GM18498 (cell line): Measurements from ENCODE around the gene E2F2.
"Not testable (repeated sequence)": the region's sequence is repeated elsewhere in the genome, so short reads cannot be mapped to it uniquely, and the experiment has no call there.

Source experiments
- ATAC-seq: cut with Tn5 transposase; IDR thresholded peaks from one replicate; pipeline ENCODE4 v1.9.1; 2021; ENCODE audit warnings: mild to moderate bottlenecking, moderate library complexity; ENCODE audit not compliant: unreplicated experiment

Gene E2F2

GRCh38 chr1:23525558-23526250 is 5.3 kb downstream of the E2F2 start:
- no peak for ATAC-seq

- no peak for ATAC-seq
These were observed 6.2 kb downstream of the E2F2 start for GRCh38 chr1:23524716-23525401.

DNA sequence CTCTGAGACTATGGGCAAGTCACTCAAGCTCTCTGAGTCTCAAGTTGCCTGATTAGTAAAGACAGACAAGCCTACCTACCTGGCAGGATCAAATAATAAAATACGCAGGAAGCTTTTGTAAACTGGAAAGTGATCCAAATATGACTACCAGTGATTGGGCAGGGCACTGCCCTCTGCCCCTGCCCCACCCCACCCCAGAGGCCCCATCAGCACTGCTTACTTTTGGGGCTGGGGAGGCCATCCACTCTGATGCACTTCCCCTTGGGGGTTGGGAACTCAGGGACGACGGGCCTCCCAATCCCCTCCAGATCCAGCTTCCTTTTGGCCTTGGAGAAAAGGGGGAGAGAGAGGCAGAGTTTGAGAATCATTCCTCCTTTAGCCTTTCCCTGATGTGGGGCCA is 6.9 kb downstream of the E2F2 start:
- no peak for ATAC-seq

GRCh38 chr1:23522244-23522982 is 8.6 kb downstream of the E2F2 start:
- ATAC-seq = no peak

GRCh38 chr1:23521588-23521987 is 9.4 kb downstream of the E2F2 start:
- no peak for ATAC-seq

- no peak for ATAC-seq
These were observed 13.5 kb downstream of the E2F2 start for GRCh38 chr1:23517581-23517980.

DNA sequence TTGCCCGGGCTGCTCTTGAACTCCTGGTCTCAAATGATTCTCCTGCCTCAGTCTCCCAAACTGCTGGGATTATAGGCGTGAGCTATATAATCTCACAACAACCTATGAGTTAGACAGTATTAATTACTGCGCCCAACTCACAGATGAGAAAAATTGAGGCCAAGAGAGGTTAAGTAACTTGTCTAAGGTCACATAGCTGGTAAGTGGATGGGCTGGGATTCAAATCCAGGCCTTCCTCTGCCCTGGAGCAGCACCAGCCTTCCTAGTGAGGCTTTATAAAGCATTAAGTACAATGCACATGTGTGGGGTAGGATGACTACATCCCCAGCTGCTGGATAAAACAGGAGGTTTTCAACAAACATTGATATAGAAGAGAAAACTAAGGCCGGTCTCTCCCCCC is 15.1 kb downstream of the E2F2 start:
- ATAC-seq = no peak

DNA sequence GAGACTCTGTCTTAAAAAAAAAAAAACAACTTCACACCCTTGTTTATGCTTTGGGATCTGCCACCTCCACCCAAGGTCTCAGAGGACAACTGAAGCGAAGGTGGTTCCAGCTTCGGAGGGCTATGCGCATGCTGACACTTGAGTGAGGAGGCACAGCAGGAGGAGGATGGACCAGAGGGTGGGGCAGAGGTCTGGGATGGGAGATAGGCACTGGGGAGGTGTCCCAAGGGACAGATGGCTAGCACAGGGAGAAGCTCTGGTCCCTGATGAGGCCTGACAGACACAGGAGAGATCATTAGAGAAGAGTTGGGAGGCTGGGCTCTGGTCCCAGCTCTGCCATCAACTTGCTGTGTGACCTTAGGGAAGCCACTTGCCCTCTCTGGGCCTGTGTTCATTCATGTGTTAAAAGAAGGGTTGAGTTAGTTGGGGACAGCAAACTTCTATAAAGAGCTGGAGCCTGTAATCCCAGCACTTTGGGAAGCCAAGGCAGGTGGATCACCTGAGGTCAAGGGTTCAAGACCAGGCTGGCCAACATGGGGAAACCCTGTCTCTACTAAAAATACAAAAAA is 16.8 kb downstream of the E2F2 start:
- no peak for ATAC-seq

DNA sequence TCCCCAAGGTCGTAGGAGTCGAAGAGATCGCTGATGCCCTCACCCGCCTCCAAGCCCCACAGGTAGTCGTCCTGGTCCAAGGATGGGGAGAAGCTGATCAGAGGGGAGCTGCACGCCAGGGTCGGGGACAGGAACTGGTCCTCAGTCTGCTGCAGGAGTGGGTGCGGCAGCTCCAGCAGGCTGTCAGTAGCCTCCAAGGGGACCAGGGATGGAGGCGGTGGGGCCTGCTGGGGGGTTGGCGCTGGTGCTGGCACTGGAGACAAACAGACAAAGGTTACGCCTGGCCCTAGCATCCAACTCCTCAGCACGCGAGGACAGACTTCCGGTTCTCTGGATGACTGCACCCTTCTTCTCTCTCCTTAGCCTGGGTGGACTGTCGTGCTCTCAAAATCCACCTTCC is 21.1 kb downstream of the E2F2 start:
- ATAC-seq = no peak

DNA sequence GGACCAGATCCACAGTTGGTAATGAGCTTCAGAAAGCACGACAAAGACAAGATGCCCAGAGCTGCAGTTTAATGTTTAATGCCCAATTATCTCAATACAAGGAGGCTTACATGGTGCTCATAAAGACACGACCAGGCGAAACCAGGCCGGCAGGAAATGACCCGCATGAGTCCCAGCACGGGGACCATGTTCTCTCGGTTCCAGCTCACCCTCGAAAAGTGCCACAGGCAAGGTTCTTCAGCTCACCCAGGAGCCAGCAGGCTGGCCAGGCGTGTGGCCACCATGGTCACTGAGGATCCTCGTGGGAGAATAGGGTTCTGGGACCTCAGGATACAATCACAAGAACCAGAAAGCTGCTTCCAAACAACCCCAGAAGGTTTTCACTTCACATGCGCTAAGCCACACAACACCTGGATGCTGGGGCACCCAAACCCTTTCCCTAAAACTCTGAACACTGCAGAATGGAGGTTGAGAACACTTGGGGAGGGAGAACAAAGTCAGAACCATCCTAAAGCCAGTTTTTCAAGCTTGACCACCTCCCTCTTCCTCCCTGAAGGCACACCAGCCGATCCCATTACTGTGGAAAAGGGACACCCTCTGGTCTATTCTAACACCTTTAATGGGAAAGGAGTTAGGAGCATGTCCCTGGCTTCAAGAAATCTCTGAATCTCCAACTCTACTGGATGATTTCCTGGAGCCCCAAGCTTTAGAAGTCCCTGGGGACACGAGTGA is 24.5 kb downstream of the E2F2 start:
- no peak for ATAC-seq

DNA sequence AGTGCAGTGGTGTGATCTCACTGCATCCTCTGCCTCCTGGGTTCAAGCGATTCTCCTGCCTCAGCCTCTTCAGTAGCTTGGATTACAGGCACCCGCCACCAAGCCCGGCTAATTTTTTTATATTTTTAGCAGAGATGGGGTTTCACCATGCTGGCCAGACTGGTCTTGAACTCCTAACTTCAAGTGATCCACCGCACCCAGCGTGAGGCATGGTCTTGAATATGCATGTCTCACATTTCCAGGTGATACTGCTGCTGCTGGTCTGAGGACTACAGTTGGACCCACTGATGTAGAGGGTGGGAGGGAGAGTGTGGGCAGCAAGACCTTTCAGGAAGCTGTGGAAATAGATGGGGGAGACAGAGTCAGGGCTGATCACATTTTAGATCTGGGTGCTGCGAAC is 25.2 kb downstream of the E2F2 start:
- ATAC-seq = no peak

- not testable (repeated sequence) for ATAC-seq
These were observed 26.9 kb downstream of the E2F2 start for GRCh38 chr1:23504156-23504555.

GRCh38 chr1:23502951-23503350 is 28.1 kb downstream of the E2F2 start:
- no peak for ATAC-seq

DNA sequence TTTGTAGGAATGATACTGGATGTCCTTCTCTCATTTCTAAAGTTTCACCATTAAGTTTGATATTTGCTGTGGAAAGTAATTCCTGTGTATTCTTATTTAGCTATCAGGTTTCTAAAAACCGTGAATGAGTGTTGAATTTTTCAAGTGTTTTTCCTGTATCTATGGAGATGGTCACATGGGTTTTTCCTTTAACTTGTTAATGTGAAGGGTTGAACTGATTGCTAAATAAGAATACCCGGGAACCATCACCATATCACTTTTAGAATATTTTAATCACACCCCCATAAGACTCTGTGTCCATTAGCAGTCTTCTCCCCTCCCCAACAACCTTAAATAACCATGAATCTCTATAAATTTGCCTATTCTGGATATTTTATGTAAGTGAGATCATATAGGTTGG is 30.6 kb downstream of the E2F2 start:
- no peak for ATAC-seq

GRCh38 chr1:23497777-23498439 is 33.1 kb downstream of the E2F2 start:
- ATAC-seq = no peak

GRCh38 chr1:23496490-23497181 is 34.4 kb downstream of the E2F2 start:
- ATAC-seq = no peak

DNA sequence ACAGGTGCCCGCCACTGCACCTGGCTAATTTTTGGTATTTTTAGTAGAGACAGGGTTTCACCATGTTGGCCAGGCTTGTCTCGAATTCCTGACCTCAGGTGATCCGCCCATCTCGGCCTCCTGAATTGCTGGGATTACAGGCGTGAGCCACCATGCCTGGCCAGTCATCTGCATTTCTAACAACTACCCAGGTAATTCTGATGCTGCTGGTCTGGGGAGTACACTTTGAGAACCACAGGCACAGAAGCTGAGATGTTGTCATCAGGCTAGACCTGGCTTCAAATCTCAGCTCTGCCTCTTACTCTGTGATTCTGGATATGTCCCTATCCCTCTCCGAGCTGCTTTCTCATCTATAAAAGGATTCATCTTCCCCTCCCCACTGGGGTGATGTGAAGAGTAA is 36.2 kb downstream of the E2F2 start:
- not testable (repeated sequence) for ATAC-seq

DNA sequence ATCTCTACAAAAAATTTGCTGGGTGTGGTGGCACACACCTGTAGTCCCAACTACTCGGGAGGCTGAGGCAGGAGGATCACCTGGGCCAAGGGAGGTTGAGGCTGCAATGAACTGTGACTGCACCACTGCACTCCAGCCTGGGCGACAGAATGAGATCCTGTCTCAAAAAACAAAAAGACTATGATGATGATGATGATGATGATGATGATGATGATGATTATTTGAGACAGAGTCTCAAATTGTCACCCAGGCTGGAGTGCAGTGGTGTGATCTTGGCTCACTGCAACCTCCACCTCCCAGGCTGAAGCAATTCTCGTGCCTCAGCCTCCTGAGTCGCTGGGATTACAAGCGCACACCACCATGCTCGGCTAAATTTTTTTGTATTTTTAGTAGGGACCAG is 38.3 kb downstream of the E2F2 start:
- ATAC-seq = not testable (repeated sequence)

GRCh38 chr1:23492132-23492720 is 38.8 kb downstream of the E2F2 start:
- no peak for ATAC-seq

- no peak for ATAC-seq
These were observed 41.2 kb downstream of the E2F2 start for GRCh38 chr1:23489842-23490241.
